ENCODE results near the gene SRSF5. TPM values are rescaled to one million over a fixed set of nuclear protein-coding genes. Genes with fewer than 3 reads are reported as not detected.

SRSF5 gene
- total RNA-seq, 1 experiment from 2014 or later = 288 TPM

DNA sequence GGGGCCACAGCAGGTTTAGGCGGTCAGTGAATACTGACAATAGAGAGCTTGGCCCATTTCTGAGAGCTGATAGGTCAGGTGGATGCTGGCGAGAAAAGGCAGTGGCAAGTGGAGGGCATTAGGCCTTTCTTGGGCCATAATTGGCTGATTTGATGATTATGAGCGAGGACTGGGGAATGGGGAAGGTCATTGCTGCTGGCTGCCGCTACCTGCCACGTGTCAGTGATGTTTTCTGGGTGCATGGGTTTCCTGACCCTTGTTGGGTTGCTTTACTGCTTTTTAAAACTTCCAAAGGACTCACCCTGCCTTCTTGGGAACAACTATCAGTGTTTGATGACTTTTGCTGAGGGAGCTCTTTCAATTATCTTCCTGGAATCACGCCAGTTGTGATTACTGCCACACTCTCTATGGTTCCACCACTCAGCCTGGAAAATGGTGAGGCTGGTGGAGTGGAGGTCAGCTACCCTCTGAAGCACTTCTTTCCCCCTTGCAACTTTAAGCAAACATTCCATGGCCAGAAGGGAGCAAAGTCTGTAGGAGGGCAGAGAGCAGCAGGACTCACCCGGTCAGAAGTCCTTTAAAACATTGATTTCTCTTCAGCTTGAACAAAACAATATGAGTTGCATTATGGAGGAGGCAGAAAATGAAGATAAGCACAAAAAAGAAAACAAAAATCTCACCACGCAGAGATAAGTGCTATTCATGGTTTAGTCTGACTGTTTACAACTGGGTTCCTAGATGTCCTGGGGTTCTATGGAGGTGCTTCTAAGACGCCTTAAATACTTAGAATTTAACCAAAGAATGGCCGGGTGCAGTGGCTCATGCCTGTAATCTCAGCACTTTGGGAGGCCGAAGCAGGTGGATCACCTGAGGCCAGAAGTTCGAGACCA is 42.2 kb downstream of the SRSF5 start (continued):
- TF ChIP-seq, protein P1, sequence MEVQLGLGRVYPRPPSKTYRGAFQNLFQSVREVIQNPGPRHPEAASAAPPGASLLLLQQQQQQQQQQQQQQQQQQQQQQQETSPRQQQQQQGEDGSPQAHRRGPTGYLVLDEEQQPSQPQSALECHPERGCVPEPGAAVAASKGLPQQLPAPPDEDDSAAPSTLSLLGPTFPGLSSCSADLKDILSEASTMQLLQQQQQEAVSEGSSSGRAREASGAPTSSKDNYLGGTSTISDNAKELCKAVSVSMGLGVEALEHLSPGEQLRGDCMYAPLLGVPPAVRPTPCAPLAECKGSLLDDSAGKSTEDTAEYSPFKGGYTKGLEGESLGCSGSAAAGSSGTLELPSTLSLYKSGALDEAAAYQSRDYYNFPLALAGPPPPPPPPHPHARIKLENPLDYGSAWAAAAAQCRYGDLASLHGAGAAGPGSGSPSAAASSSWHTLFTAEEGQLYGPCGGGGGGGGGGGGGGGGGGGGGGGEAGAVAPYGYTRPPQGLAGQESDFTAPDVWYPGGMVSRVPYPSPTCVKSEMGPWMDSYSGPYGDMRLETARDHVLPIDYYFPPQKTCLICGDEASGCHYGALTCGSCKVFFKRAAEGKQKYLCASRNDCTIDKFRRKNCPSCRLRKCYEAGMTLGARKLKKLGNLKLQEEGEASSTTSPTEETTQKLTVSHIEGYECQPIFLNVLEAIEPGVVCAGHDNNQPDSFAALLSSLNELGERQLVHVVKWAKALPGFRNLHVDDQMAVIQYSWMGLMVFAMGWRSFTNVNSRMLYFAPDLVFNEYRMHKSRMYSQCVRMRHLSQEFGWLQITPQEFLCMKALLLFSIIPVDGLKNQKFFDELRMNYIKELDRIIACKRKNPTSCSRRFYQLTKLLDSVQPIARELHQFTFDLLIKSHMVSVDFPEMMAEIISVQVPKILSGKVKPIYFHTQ (CRISPR knock-in tag; IDR thresholded peaks at IDR 0.05) = no peak
- TF ChIP-seq, protein P2, sequence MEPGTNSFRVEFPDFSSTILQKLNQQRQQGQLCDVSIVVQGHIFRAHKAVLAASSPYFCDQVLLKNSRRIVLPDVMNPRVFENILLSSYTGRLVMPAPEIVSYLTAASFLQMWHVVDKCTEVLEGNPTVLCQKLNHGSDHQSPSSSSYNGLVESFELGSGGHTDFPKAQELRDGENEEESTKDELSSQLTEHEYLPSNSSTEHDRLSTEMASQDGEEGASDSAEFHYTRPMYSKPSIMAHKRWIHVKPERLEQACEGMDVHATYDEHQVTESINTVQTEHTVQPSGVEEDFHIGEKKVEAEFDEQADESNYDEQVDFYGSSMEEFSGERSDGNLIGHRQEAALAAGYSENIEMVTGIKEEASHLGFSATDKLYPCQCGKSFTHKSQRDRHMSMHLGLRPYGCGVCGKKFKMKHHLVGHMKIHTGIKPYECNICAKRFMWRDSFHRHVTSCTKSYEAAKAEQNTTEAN (CRISPR knock-in tag; IDR thresholded peaks at IDR 0.05) = no peak
- TF ChIP-seq ZNF219 (CRISPR knock-in tag; IDR thresholded peaks at IDR 0.05; ENCODE audit: borderline replicate concordance) (no peak), TEAD4 (CRISPR knock-in tag; IDR thresholded peaks at IDR 0.05) (no peak), KAT7 (CRISPR knock-in tag; IDR thresholded peaks at IDR 0.05; ENCODE audit: borderline replicate concordance) (no peak), CREM (CRISPR knock-in tag; IDR thresholded peaks at IDR 0.05) (no peak), ZNF317 (CRISPR knock-in tag; IDR thresholded peaks at IDR 0.05; ENCODE audit: borderline replicate concordance, low read depth) (no peak), RORB (CRISPR knock-in tag; IDR thresholded peaks at IDR 0.05) (no peak), ZNF396 (CRISPR knock-in tag; IDR thresholded peaks at IDR 0.05; ENCODE audit: borderline replicate concordance) (no peak), ELF4 (CRISPR knock-in tag; IDR thresholded peaks at IDR 0.05; ENCODE audit: low read depth) (no peak), GRHL2 (CRISPR knock-in tag; IDR thresholded peaks at IDR 0.05; ENCODE audit: insufficient replicate concordance, severe bottlenecking) (no peak), CREB1 (CRISPR knock-in tag; IDR thresholded peaks at IDR 0.05) (no peak)
- TF ChIP-seq, protein P3, sequence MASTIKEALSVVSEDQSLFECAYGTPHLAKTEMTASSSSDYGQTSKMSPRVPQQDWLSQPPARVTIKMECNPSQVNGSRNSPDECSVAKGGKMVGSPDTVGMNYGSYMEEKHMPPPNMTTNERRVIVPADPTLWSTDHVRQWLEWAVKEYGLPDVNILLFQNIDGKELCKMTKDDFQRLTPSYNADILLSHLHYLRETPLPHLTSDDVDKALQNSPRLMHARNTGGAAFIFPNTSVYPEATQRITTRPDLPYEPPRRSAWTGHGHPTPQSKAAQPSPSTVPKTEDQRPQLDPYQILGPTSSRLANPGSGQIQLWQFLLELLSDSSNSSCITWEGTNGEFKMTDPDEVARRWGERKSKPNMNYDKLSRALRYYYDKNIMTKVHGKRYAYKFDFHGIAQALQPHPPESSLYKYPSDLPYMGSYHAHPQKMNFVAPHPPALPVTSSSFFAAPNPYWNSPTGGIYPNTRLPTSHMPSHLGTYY (CRISPR knock-in tag; IDR thresholded peaks at IDR 0.05) = no peak

DNA sequence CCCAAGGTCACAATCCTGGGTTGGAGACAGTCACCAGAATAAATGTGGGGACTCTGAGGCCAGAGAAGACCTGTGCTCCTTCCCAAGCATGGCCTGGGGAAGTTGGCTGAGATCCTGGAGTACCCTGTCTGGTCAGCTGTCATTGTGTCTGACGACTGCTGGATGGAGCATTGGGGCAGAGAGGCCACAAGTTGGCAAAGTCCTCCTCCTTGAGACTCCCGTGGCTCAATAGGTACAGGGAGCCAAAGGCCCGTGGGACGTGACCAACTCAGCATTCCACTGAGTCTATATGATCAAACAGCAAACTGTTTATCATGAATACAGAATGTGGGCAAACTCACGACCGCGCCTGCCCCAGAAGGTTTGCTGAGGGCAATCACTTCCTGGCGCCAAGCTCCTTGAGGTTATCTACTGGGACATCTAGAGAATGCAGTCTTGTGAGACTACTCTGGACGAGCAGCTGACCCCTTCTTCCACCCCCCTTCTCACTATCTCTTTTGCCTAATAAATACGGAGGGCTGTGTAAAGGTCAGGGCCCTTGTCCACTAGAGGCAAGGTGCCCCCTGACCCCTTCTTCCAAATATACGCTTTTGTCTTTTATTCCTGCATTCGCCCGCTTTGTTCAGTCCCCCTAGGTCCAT is 44.4 kb downstream of the SRSF5 start:
- Mint-ChIP-seq H3K36me3 (no peaks in the 10 kb centered on the region), H3K27me3 (ENCODE audit: low read depth) (no peaks in the 10 kb centered on the region), H3K4me1 (no peaks in the 10 kb centered on the region; the same call in 1 of the 2 replicates), H3K9me3 (peaks cover 23% of the 10 kb centered on the region), H3K27ac (no peak overlapping the region), H3K4me3 (no peak overlapping the region)
- POLR2A ChIA-PET = no interaction called here
- DNase-seq (ENCODE audit: low spot score) = no peak
- CTCF ChIA-PET = no interaction called here
- ATAC-seq = no peak
- TF ChIP-seq ZNF263 (CRISPR knock-in tag; IDR thresholded peaks at IDR 0.05; ENCODE audit: low read depth) (no peak), CREM (CRISPR knock-in tag; IDR thresholded peaks at IDR 0.05) (no peak), ATF1 (CRISPR knock-in tag; IDR thresholded peaks at IDR 0.05) (no peak), NR3C1 (CRISPR knock-in tag; conservative IDR thresholded peaks at IDR 0.05; ENCODE audit: low read depth) (no peak), SP1 (CRISPR knock-in tag; conservative IDR thresholded peaks at IDR 0.05) (no peak), ZNF121 (CRISPR knock-in tag; IDR thresholded peaks at IDR 0.05) (no peak)
- TF ChIP-seq, protein P4, sequence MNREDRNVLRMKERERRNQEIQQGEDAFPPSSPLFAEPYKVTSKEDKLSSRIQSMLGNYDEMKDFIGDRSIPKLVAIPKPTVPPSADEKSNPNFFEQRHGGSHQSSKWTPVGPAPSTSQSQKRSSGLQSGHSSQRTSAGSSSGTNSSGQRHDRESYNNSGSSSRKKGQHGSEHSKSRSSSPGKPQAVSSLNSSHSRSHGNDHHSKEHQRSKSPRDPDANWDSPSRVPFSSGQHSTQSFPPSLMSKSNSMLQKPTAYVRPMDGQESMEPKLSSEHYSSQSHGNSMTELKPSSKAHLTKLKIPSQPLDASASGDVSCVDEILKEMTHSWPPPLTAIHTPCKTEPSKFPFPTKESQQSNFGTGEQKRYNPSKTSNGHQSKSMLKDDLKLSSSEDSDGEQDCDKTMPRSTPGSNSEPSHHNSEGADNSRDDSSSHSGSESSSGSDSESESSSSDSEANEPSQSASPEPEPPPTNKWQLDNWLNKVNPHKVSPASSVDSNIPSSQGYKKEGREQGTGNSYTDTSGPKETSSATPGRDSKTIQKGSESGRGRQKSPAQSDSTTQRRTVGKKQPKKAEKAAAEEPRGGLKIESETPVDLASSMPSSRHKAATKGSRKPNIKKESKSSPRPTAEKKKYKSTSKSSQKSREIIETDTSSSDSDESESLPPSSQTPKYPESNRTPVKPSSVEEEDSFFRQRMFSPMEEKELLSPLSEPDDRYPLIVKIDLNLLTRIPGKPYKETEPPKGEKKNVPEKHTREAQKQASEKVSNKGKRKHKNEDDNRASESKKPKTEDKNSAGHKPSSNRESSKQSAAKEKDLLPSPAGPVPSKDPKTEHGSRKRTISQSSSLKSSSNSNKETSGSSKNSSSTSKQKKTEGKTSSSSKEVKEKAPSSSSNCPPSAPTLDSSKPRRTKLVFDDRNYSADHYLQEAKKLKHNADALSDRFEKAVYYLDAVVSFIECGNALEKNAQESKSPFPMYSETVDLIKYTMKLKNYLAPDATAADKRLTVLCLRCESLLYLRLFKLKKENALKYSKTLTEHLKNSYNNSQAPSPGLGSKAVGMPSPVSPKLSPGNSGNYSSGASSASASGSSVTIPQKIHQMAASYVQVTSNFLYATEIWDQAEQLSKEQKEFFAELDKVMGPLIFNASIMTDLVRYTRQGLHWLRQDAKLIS (CRISPR knock-in tag; IDR thresholded peaks at IDR 0.05; ENCODE audit: borderline replicate concordance) = no peak
- TF ChIP-seq, protein P5, sequence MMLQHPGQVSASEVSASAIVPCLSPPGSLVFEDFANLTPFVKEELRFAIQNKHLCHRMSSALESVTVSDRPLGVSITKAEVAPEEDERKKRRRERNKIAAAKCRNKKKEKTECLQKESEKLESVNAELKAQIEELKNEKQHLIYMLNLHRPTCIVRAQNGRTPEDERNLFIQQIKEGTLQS (CRISPR knock-in tag; conservative IDR thresholded peaks at IDR 0.05) = no peak
- TF ChIP-seq, protein P1 (CRISPR knock-in tag; IDR thresholded peaks at IDR 0.05) = no peak
